HUES6 (cell line): ENCODE data around the gene RAP1GAP.

Experiments used
- H3K27ac ChIP-seq: 2 replicates; pipeline ENCODE4 v1.7.0; 2013; ENCODE audit warnings: low read depth, mild to moderate bottlenecking, low read length, inconsistent platforms
- H3K27me3 ChIP-seq: 2 replicates; pipeline ENCODE4 v1.6.1; 2013; ENCODE audit warnings: low read length; ENCODE audit not compliant: control insufficient read depth, insufficient read depth
- H3K36me3 ChIP-seq: 2 replicates; pipeline ENCODE4 v1.6.1; 2013; ENCODE audit warnings: low read length; ENCODE audit not compliant: control insufficient read depth, insufficient read depth
- H3K4me1 ChIP-seq: 2 replicates; pipeline ENCODE4 v1.6.1; 2013; ENCODE audit warnings: low read length; ENCODE audit not compliant: control insufficient read depth, insufficient read depth
- H3K4me3 ChIP-seq: 2 replicates; pipeline ENCODE4 v1.5.1; 2013; ENCODE audit warnings: low read depth, low read length
- H3K9ac ChIP-seq: one replicate; pipeline ENCODE4 v1.6.1; 2013; ENCODE audit warnings: mild to moderate bottlenecking, low read length
- H3K9me3 ChIP-seq: 2 replicates; pipeline ENCODE4 v1.6.1; 2013; ENCODE audit warnings: low read depth, low read length; ENCODE audit not compliant: control insufficient read depth, insufficient read depth

Gene RAP1GAP

DNA sequence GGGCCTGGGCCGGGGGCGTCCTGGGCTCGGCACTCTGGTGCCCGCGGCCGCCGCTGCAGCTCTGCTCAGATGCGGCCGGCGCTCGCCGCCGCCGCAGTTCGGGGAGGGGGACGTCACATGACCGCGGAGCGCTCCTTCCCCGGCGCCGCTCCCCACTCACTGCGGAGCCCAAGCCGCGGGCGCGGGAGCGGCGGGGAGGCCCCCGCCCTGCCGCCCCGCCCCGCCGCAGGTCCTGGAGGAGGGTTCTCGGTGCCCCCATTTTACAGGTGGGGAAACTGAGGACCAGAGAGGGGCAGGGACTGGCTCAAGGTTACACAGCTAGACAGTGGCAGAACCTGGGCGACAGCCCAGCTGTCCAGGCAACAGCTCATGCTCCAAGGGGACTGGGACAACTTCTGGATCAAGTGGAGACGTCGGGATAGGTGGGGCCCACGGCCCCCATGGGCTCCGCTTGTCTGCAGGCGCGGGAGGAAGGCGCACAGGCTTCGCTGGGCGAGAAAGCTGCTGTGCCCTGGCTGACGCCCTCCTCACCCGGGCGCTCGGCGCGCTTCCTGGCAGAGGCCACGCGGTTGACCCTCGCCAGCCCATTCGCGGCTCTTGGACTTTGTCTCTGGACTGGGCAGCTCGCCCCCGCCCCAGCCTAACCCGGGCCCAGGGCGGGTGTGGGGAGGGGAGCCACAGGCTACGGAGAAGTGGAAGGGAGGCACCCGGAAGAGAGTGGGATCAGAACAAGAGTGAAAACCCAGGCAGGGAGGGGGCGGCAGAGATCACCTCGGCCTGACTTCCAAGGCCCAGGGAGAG lies at the start of gene RAP1GAP:
TSS of gene RAP1GAP (minus strand) at position 100 of the 801 bp plus-strand sequence. CDS start 49,325 bp downstream, outside the sequence.
- Histone ChIP-seq H3K4me3 (peak within 1 kb of the TSS; percentile 81), H3K27ac (no peak within 1 kb of the TSS), H3K27me3 (peaks cover 18% of the 10 kb centered on the region), H3K36me3 (no peaks in the 10 kb centered on the region), H3K9ac (peak within 1 kb of the TSS; percentile 58), H3K9me3 (no peaks in the 10 kb centered on the region), H3K4me1 (peaks cover 29% of the 10 kb centered on the region)

DNA sequence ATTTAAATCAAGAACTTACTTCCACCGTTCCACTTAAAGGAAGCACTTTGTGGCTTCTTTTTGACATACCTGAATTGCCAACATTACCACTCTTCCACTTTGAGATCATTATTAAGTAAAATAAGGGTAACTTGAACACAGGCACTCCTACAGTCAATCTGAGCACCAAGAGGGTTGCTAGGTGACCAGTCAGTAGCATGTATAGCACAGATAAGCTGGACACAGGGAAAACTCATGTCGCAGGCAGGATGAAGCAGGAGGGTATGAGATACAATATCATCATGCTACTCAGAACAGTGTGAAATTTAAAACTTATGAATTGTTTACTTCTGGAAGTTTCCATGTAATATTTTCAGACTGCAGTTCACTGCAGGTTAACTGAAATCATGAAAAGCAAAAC lies 47.0 kb upstream of the RAP1GAP start:
- peaks cover 90% of the 10 kb centered on the region for H3K36me3 ChIP-seq

DNA sequence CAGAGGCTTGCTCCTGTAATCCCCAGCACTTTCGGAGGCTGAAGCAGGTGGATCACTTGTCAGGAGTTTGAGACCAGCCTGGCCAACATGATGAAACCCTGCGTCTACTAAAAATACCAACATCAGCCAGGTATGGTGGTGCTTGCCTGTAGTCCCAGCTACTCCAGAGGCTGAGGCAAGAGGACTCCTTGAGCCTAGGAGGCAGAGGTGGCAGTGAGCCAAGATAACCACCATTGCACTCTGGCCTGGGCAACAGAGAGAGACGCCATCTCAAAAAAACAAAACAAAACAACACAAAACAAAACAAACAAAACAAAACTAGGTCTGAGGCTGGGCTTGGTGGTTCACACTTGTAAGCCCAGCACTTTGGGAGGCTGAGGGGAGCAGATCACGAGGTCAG lies 38.7 kb upstream of the RAP1GAP start:
- Histone ChIP-seq H3K27me3 (no peaks in the 10 kb centered on the region), H3K27ac (no peak overlapping the region), H3K4me3 (no peak overlapping the region), H3K9ac (no peak overlapping the region), H3K36me3 (peaks cover 47% of the 10 kb centered on the region), H3K4me1 (peaks cover 14% of the 10 kb centered on the region), H3K9me3 (no peaks in the 10 kb centered on the region)

More for the DNA sequence above, 47.0 kb upstream of the RAP1GAP start:
- H3K27ac ChIP-seq = no peak overlapping the region
- no peaks in the 10 kb centered on the region for H3K27me3 ChIP-seq
- no peaks in the 10 kb centered on the region for H3K9me3 ChIP-seq
- H3K4me3 ChIP-seq = no peak overlapping the region
- no peak overlapping the region for H3K9ac ChIP-seq
- no peaks in the 10 kb centered on the region for H3K4me1 ChIP-seq

DNA sequence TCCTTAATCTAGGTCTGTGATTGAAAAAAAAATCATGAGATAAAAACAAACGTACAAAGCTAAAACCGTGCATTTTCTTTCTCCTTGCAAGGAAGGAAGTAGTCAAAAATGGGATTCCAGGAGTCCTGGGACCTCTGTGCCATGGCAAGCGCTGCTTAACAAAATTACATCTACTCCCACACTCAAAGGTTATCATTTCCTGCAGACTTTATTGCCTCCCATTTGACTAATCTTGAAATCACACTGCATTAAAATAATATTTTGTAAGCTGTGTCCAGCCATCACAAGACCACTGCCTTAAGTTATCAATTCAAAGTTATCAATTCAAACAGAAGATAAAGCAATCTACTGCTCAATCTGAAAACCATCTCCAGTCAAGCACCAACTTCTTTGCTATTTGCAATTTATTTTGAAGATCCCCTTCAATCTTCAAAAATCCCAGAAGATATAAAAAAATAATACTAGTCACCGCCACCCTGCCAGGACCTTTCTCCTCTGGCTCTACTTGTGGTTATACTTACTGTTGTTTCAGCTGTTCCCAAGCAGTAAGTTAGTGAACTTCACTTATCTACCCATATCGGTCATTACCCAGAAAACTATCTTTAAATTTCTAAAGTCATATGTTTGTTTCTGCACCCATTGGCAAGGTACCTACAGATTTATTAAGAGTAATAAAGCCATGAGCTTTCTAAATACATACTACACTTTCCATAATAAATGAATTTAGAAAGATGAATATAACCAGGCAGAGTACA lies 38.1 kb upstream of the RAP1GAP start:
- Histone ChIP-seq H3K27me3 (no peaks in the 10 kb centered on the region), H3K9me3 (no peaks in the 10 kb centered on the region), H3K36me3 (peaks cover 49% of the 10 kb centered on the region), H3K9ac (no peak overlapping the region), H3K4me1 (peaks cover 14% of the 10 kb centered on the region), H3K4me3 (no peak overlapping the region), H3K27ac (no peak overlapping the region)

DNA sequence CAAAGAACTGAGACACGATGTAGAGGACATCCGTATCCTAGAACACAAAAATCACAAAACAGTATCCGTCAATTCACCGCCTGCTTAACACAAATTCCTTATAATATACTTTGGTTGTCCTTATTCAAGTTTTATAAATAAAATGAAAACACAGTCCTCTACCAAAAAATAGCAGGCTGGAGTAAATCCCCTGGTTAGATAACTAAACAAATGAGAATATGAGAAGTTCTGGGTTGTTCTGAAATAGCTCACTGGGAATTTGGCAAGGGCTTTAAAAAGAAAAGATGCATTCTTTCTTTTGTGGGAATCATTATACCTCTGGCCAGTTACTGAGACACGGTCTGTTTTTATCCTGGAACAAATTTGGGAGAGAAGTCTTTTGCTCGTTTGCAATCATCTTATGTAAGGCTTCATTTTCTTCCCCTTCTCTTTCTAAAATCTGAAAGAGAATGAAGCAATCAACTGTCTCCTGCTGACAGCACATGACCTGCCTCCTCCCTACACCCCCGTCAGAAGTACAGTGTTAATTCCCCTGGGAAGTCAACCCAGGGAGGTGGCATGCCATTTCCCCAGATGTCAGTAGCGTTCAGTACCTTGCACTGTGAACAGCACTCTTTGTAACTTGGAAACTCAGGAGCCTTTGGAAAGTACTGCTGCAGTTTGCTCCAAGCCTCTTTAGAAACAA lies 37.1 kb upstream of the RAP1GAP start:
- Histone ChIP-seq H3K9ac (no peak overlapping the region), H3K27me3 (no peaks in the 10 kb centered on the region), H3K4me1 (peaks cover 14% of the 10 kb centered on the region), H3K36me3 (peaks cover 50% of the 10 kb centered on the region), H3K9me3 (no peaks in the 10 kb centered on the region), H3K4me3 (no peak overlapping the region), H3K27ac (no peak overlapping the region)

DNA sequence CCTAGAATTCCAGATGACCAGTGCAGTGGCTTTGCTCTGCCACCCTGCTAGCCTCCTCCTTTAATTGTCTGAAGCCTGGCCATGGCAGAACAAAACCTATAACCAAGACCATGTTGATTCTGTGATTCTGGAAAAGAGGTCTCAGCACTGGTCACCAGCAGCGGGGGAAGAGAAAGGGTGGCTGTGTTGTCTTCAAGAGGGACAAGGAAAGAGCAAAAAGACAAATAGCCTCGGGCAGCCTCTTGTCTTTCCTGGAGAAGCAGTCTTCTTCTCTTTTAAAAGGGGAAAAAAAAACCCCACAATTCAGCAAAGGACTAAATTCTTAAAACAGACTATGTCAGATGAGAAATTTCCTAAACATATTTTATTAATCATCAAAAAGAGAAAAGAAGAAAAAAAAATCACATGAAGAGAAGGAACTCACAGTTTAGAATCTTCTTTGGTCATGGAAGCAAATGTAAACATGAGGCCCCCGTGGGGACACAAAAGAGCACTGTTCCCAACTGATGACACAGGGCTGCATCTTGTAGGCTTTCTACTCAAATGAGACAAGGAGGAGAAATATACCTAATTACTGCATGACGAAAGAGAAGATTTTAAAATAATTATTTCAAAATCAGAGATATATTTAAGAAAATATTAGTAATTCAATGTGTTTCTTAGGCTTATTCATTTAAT lies 36.3 kb upstream of the RAP1GAP start:
- no peak overlapping the region for H3K27ac ChIP-seq
- no peak overlapping the region for H3K4me3 ChIP-seq
- H3K27me3 ChIP-seq = no peaks in the 10 kb centered on the region
- peaks cover 51% of the 10 kb centered on the region for H3K36me3 ChIP-seq
- H3K9me3 ChIP-seq = no peaks in the 10 kb centered on the region
- peaks cover 14% of the 10 kb centered on the region for H3K4me1 ChIP-seq
- H3K9ac ChIP-seq = no peak overlapping the region

DNA sequence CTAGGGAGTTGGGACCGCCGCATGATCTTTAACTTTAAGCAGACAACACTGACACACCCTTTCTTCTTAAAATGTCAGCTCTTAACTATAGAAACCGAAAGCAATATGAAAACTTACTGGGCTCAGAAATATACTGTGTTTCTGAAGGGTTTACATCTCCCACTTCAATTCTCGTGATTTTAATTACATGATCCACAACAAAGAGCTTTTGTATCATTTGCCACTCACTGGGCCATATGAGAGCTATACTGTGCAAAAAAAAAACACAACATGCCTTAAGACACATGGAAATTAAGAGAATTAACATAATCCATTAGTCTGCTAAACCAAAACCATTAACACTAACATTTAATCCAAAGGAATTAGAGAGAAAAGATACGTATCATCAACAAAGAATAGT lies 35.0 kb upstream of the RAP1GAP start:
- H3K9ac ChIP-seq = no peak overlapping the region
- H3K27me3 ChIP-seq = no peaks in the 10 kb centered on the region
- H3K9me3 ChIP-seq = no peaks in the 10 kb centered on the region
- no peak overlapping the region for H3K4me3 ChIP-seq
- H3K27ac ChIP-seq = no peak overlapping the region
- H3K36me3 ChIP-seq = peaks cover 57% of the 10 kb centered on the region
- peaks cover 14% of the 10 kb centered on the region for H3K4me1 ChIP-seq

DNA sequence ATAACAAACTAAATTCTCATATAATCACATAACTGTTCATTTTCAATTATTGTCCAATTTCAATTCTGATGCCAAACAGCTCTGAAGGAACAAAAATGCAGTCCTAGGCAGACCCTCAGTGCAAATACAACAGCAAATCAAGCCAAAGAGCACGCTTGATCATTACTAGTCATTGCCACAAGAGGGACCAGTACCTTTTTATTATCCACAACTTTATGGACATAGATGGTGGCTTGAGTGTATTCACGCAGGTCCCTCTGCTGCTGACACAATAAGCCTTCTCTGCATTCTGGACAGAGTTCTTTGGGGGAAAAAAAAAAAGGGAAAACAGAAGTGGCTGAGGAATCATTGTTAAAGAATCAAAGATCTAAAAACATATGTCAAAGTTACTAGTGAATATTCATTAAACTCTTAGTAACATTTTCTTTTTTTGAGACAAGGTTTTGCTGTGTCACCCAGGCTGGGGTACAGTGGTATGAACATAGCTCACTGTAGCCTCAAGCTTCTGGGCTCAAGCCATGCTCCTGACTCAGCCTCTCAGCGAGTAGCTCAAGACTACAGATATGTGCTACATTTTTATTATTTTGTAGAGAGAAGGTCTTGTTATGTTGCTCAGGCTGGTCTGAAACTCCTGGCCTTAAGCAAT lies 34.3 kb upstream of the RAP1GAP start:
- no peaks in the 10 kb centered on the region for H3K27me3 ChIP-seq
- H3K4me3 ChIP-seq = no peak overlapping the region
- no peaks in the 10 kb centered on the region for H3K9me3 ChIP-seq
- no peak overlapping the region for H3K27ac ChIP-seq
- H3K36me3 ChIP-seq = peaks cover 60% of the 10 kb centered on the region
- H3K9ac ChIP-seq = no peak overlapping the region
- H3K4me1 ChIP-seq = peaks cover 14% of the 10 kb centered on the region

DNA sequence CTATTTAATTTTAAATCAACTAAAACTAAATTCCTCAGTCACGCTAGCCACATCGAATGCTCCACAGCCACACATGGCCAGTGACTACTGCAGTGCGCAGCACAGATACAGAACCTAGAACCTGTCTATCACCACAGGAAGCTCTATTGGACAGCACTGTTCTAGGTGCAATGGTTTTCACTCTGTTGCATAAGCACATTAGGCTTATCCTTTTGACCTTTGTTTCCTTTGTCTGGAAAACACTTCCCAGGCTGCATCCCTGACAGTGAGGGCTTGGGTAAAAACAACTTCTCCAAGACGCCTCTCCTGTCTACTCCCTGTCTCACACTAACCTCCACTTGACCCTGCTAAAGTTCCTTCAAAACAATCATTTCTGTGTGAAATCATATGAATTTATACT lies 33.6 kb upstream of the RAP1GAP start:
- Histone ChIP-seq H3K4me3 (no peak overlapping the region), H3K9ac (no peak overlapping the region), H3K4me1 (peaks cover 14% of the 10 kb centered on the region), H3K36me3 (peaks cover 63% of the 10 kb centered on the region), H3K27ac (no peak overlapping the region), H3K9me3 (no peaks in the 10 kb centered on the region), H3K27me3 (no peaks in the 10 kb centered on the region)

DNA sequence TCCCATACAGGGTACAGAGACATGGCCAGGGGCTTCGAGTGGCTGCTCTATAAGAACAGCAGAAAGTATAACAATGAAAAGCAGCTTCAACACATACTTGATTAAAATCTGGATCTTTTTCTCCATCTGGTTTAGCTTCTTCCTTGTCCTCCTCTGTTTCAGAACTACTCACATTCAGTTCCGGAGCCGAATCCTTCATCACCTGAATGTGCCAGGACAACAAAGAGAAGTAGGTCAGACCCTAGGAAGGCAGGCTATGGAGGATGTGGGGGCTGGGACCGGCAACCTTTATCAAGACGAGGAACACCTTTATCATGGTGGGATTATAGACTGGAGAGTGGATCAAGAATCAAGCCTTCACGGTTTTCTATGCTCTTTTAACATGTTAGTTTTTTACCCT lies 32.2 kb upstream of the RAP1GAP start:
- Histone ChIP-seq H3K4me3 (no peak overlapping the region), H3K9me3 (no peaks in the 10 kb centered on the region), H3K27me3 (no peaks in the 10 kb centered on the region), H3K36me3 (peaks cover 70% of the 10 kb centered on the region), H3K4me1 (peaks cover 6% of the 10 kb centered on the region; the same call in 1 of the 2 replicates), H3K27ac (no peak overlapping the region), H3K9ac (no peak overlapping the region)
